Smooth muscle cell (in vitro differentiated cells): ENCODE measurements around the gene ZNF575. TPM values are rescaled to one million over a fixed set of nuclear protein-coding genes. Genes with fewer than 3 reads are reported as not detected.

Experiments used
- DNase-seq: peaks from one replicate; lab custom pipeline; 2025; ENCODE audit not compliant: unreplicated experiment; lab: John Stamatoyannopoulos, UW
- H2AFZ ChIP-seq: fragments of 200-600 bp; sonication (generic); 2 replicates; pipeline ENCODE4 v1.6.0; 2016; ENCODE audit warnings: antibody characterized with exemption, low read depth, mild to moderate bottlenecking
- H3F3A ChIP-seq: fragments of 200-600 bp; sonication (generic); 2 replicates; pipeline ENCODE4 v1.6.0; 2017; ENCODE audit warnings: antibody characterized with exemption, low read depth
- H3K27ac ChIP-seq: fragments of 200-600 bp; sonication (generic); 2 replicates; pipeline ENCODE4 v1.5.1; 2016; ENCODE audit warnings: low read depth, mild to moderate bottlenecking
- H3K27me3 ChIP-seq: fragments of 200-600 bp; sonication (generic); 2 replicates; pipeline ENCODE4 v1.6.1; 2016; ENCODE audit warnings: low read depth, mild to moderate bottlenecking
- H3K36me3 ChIP-seq: fragments of 200-600 bp; sonication (generic); 2 replicates; pipeline ENCODE4 v1.5.1; 2016; ENCODE audit warnings: low read depth
- H3K4me1 ChIP-seq: fragments of 200-600 bp; sonication (generic); 2 replicates; pipeline ENCODE4 v1.5.1; 2016; ENCODE audit warnings: low read depth
- H3K4me2 ChIP-seq: fragments of 200-600 bp; sonication (generic); 2 replicates; pipeline ENCODE4 v1.6.0; 2016; ENCODE audit warnings: mild to moderate bottlenecking
- H3K4me3 ChIP-seq: fragments of 200-600 bp; sonication (generic); 2 replicates; pipeline ENCODE4 v1.5.1; 2016; ENCODE audit warnings: mild to moderate bottlenecking
- H3K79me2 ChIP-seq: fragments of 200-600 bp; sonication (generic); 2 replicates; pipeline ENCODE4 v1.6.0; 2016; ENCODE audit warnings: low read depth, mild to moderate bottlenecking
- H3K9ac ChIP-seq: fragments of 200-600 bp; sonication (generic); 2 replicates; pipeline ENCODE4 v1.6.0; 2016; ENCODE audit warnings: low read depth
- H3K9me3 ChIP-seq: fragments of 200-600 bp; sonication (generic); replicated peaks from 2 replicates; pipeline ENCODE4 v1.5.1; 2016; ENCODE audit warnings: low read depth
- H4K20me1 ChIP-seq: fragments of 200-600 bp; sonication (generic); 2 replicates; pipeline ENCODE4 v1.6.0; 2016; ENCODE audit warnings: low read depth
- WGBS: methylation state at CpG from one replicate; pipeline ENCODE4 v1.1.7; 2016; ENCODE audit warnings: low lambda C conversion rate; 5-methylcytosine and 5-hydroxymethylcytosine counted together
- polyA plus RNA-seq: library from polyadenylated mRNA; unstranded; fragments of >200 nt; fragmentation: Nextera tagmentation; extraction: Ambion mirVana; gene quantifications from 2 replicates; pipeline ENCODE4 v1.2.1, GENCODE V29; 2016
- total RNA-seq: library from RNA; depleted of rRNA; stranded (reverse); fragments of >200 nt; gene quantifications from 2 replicates; pipeline ENCODE4 v1.2.3, GENCODE V29; 2014
- TF ChIP-seq, protein P1 (sequence below): fragments of 200-600 bp; sonication (generic); IDR thresholded peaks from 2 replicates; pipeline ENCODE4 v1.5.1; 2017; ENCODE audit warnings: borderline replicate concordance, mild to moderate bottlenecking, antibody characterized with exemption; ENCODE audit not compliant: insufficient read depth, poor library complexity, severe bottlenecking

The ZNF575 gene
- total and polyA plus RNA-seq, 2 experiments from 2014 or later = 0.18 to 1.7 TPM

DNA sequence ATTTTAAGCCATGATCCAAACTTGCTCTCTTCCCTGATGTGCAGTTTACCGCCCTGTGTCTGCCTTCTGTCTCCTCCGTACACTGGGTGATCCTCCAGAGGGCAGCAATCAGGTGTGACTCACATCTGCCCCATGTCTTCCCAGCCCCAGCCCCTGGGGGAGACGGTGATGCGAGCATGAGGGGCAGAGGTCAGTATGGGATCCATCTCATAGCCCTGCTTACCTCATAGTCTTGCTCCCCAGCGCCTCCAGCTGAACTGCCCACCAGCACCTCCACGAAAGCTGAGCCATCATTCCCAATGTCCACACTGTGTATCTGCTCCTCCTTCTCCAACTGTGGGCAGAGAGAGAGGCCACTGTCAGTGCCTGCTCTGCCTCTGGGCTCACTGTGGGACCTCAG is 27.7 kb downstream of the ZNF575 start:
- no peak overlapping the region for H3K4me2 ChIP-seq
- H2AFZ ChIP-seq = no peak overlapping the region
- H4K20me1 ChIP-seq = no peaks in the 10 kb centered on the region
- H3K79me2 ChIP-seq = no peaks in the 10 kb centered on the region
- no peak overlapping the region for H3K27ac ChIP-seq
- TF ChIP-seq, protein P1, sequence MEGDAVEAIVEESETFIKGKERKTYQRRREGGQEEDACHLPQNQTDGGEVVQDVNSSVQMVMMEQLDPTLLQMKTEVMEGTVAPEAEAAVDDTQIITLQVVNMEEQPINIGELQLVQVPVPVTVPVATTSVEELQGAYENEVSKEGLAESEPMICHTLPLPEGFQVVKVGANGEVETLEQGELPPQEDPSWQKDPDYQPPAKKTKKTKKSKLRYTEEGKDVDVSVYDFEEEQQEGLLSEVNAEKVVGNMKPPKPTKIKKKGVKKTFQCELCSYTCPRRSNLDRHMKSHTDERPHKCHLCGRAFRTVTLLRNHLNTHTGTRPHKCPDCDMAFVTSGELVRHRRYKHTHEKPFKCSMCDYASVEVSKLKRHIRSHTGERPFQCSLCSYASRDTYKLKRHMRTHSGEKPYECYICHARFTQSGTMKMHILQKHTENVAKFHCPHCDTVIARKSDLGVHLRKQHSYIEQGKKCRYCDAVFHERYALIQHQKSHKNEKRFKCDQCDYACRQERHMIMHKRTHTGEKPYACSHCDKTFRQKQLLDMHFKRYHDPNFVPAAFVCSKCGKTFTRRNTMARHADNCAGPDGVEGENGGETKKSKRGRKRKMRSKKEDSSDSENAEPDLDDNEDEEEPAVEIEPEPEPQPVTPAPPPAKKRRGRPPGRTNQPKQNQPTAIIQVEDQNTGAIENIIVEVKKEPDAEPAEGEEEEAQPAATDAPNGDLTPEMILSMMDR = no peak
- no peaks in the 10 kb centered on the region for H3K36me3 ChIP-seq
- H3K27me3 ChIP-seq = no peaks in the 10 kb centered on the region
- H3K4me1 ChIP-seq = no peaks in the 10 kb centered on the region
- no peaks in the 10 kb centered on the region for H3F3A ChIP-seq
- no peaks in the 10 kb centered on the region for H3K9me3 ChIP-seq
- 92% methylated on average over 6 of the region's 6 CpGs for WGBS
- no peak overlapping the region for H3K4me3 ChIP-seq
- DNase-seq = no peak
- H3K9ac ChIP-seq = no peak overlapping the region

DNA sequence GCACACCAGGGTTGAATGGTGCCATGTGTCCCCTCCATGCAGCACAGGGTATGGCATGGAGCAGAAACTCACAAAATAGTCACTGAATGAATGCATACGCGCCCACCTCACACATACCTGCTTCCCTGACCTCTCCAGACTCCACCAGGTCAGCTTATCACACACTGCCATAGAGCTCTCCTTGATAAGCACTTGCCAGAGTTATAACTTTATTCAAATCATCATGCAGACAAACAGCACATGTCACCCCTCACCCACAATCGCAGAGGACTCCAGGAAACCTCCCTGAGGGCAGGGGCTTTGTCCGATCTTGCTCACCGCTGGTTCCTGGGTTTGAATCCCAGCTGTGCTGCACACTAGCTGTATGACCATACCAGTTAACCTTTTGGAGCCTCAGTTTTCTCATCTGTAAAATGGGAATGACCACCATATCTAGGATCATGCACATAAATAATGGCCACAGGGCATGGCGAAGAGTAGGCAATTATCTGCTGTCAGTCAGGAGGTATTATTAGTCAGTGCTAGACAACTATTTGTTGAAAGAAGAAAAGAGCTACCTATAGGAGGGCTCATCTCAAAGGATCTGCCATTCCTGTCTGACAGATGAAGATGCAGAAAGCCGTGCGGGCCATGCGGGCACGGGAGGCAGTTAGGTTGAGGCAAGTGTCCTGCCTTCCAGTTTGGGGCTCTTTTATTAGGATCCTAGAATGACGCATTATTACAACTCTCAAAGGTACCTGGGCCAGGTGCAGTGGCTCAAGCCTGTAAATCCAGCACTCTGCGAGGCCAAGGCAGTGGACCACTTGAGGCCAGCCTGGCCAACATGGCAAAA is 28.4 kb downstream of the ZNF575 start:
- TF ChIP-seq, protein P1 = no peak
- Histone ChIP-seq H2AFZ (no peak overlapping the region), H3K27me3 (no peaks in the 10 kb centered on the region), H3K4me2 (no peak overlapping the region), H3K36me3 (no peaks in the 10 kb centered on the region), H3K27ac (no peak overlapping the region), H4K20me1 (no peaks in the 10 kb centered on the region), H3F3A (no peaks in the 10 kb centered on the region), H3K4me1 (no peaks in the 10 kb centered on the region), H3K79me2 (no peaks in the 10 kb centered on the region), H3K9me3 (no peaks in the 10 kb centered on the region), H3K4me3 (no peak overlapping the region), H3K9ac (no peak overlapping the region)
- WGBS = 96% methylated on average over 12 of the region's 12 CpGs
- no peak for DNase-seq

DNA sequence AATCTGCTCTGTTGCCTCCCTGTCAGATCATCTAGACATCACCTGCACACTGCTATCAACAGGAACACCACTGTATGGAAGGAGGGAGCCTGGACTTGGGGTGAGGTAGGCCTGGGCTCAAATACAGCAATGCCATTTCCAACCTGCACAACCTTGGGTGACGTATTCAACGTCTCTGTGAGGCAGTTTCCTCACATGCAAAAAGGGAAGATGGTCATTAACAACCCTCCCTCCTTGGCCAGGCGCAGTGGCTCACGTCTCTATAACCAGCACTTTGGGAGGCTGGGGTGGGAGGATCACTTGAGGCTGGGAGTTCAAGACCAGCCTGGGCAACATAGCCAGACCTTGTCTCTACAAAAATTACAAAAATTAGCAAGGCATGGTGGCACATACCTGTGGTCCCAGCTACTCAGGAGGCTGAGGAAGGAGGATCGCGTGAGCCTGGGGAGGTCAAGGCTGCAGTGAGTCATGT is 29.3 kb downstream of the ZNF575 start:
- Histone ChIP-seq H3F3A (no peaks in the 10 kb centered on the region), H3K27ac (no peak overlapping the region)

More for the DNA sequence above, 29.3 kb downstream of the ZNF575 start:
- no peaks in the 10 kb centered on the region for H3K27me3 ChIP-seq
- H3K36me3 ChIP-seq = no peaks in the 10 kb centered on the region
- H3K9me3 ChIP-seq = no peaks in the 10 kb centered on the region
- no peak overlapping the region for H2AFZ ChIP-seq
- no peaks in the 10 kb centered on the region for H3K4me1 ChIP-seq
- TF ChIP-seq, protein P1 = no peak
- H3K4me2 ChIP-seq = no peak overlapping the region
- 96% methylated on average over 6 of the region's 6 CpGs for WGBS
- H3K9ac ChIP-seq = no peak overlapping the region
- H3K4me3 ChIP-seq = no peak overlapping the region
- no peaks in the 10 kb centered on the region for H4K20me1 ChIP-seq
- no peaks in the 10 kb centered on the region for H3K79me2 ChIP-seq
- DNase-seq = no peak
